HG02678 (cell line): ENCODE data around the gene FOXN3.

Source experiments
- ATAC-seq: cut with Tn5 transposase; IDR thresholded peaks from one replicate; pipeline ENCODE4 v1.9.1; 2021; ENCODE audit warnings: mild to moderate bottlenecking, moderate library complexity; ENCODE audit not compliant: unreplicated experiment

FOXN3 gene

DNA sequence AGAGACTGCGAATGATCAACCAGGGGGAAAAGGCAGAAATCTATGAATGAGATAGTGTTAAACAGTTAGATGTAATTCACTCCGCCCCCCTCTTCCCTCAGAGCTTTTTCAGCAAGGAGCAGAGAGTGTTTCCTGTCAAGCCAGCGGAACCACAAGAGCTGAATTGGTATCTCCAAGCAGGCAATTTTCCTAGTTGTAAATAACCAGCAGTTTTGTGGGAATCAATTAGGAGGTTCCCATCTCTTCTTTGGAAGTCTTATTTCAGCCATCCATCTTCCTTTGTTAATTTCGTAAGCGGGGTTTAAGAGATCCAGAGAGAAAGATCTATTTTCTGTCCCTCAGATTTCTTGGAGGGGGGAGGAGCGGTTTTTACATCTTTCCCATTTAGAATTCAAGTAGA lies 178.0 kb downstream of the FOXN3 start:
- no peak for ATAC-seq

DNA sequence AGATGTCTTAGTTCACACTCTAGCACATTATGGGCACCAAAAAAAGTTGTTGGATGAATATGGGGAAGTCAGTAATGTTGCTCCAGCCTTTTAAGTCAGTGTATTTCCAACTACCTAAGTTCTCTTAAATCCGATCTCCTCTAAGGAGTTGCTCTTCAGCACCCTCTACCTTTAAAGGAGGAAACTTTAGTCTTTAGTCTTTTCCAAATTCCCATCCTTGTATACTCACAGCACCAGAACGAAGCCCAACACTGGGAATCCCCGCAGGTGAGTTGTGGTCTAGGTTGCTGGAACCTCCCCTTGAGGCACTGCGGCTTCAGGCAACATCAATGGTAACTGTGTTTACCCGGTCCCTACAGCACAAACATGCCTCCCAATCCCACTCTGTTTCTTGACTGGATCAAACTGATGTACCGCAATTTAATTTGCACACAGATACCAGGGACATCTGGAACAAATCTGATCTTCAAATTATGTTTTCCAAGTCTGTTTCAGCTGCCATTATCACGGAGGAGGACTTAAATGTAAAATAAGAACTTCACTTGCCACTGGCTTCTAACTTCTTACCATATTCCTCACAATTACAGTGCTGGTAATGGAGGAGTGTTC lies 179.0 kb downstream of the FOXN3 start:
- no peak for ATAC-seq

DNA sequence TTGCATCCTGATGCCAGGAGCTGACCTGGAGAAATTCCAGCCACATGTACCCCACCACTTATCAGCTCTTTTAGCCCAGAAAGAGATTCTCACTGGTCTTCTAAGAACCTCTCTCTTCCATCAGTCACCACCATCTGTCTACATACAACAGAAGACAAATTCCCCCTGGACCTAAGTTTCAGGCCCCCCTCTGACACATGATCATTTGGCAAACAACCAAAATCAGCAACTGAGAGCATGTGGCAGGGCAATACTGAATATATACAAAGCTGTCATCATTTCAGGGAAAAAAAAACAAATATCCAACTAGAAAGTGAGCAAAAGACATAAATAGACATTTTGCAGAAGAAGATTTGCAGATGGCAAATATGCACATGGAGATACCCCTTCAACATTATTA lies 180.2 kb downstream of the FOXN3 start:
- no peak for ATAC-seq

DNA sequence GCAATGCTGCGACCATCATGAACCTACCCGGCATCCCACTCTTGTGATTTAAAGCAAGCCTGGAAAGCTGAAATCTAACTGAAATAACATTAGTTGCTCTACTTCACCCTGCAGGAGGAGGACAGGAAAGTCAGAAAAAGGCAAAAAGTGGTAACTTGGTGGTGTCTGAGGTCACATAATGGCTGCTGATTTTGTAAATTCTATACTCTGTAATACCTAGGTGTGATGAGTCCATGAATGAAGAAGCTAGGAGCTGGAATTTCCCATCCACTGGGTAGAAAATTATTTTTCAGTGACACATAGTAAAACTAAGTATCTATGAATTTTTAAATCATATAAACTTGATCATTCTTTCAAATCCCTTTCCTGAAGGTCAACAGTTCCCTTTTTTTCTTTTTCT lies 183.8 kb downstream of the FOXN3 start:
- no peak for ATAC-seq

DNA sequence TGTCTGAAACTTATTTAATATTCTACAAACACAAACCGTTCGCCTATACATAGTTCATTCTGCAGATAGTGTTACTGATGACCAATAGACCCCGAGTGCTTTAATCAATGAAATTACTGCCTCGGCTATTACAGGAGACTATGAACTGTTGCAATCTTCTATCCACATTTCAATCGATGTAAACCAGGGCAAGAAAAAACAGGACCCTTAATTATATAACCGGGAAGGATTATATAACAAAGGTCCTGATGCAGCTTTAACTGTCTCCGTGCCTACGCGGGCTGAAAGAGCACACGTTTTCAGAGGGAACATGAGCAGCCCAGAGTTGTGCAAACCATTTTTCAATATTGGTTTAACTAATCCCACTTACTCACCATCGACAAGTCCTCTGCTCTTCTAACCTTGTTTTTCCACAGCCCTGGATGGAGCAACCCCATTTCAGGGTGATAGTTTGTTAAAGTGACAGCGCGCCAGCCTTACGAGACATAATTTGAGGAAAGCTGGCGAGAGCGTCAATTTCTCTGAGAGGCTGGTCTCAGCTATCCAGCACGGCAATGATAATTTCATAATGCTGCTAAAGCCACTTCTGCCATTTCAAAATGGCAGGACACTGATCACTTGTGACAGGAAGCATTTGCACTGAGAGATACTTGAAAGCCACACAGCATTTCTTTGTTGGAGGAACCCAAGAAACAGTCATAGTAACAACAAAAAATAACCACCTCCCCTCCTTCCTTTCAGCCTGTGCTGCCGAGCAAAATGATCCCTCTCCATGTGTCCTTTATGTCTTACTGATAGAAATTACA lies 184.6 kb downstream of the FOXN3 start:
- no peak for ATAC-seq

DNA sequence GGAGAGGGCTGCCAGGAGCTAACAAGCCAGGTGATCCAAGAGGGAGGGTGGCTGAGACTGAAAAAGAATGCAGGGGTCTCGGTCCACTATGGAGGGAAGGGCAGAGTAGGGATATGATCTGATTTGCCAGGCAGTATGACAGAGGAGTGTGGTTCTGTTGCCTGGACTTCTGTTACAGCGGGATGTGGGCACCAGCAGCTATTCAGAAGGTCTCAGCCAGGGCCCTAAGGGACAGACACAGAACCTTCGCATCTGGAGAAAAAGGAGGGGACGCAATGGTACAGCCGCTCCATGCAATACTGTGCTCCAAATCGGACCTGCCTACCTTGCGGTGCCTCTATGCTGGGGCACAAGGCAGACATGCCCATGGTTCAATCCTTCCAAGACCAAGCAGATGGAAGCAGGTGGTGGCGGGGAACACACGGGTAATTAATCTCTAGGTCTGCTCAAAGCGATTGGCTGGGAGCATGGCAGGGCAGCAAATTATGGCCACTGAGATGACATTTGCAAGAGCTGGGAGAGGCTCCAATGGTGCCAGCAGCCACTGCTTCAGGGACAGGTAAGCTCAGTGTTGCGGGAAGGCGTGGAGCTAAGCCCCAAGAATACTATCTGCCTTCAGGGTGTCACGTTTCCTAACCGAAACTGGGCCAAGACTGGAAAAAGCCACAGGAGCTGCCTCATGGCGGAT lies 185.5 kb downstream of the FOXN3 start:
- no peak for ATAC-seq

DNA sequence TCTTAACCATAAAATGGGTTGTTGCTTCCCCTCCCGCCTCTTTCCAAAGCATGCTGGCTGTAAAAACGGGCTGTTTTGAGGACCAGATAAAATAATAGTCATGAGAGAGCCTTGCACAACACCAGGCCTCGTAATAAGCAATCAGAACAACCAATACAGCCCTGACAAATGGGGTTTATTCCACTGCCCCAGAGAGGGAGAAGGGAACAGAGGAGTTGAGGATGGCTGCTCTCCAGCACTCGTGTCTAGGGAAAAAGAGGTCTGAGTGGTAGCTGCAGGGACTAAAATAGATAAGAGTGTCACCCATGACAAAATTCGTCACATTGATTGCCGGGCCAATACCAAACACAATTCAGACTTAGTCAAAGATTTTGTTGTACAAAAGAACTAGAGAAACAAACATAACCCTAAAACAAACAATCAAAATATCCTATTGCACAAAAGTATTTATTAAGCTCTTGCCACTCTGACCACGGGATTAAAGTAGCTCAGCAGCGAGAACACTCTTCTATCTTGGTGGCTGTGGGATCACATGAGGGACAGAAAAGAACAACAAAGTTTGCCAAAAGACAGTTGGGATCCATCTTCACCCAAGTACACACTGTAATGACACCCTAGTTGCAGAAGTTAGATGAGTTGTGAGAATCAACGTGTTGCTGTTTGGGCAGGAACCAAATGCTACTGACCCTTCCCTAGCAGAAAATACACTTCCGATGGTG lies 188.0 kb downstream of the FOXN3 start:
- no peak for ATAC-seq

DNA sequence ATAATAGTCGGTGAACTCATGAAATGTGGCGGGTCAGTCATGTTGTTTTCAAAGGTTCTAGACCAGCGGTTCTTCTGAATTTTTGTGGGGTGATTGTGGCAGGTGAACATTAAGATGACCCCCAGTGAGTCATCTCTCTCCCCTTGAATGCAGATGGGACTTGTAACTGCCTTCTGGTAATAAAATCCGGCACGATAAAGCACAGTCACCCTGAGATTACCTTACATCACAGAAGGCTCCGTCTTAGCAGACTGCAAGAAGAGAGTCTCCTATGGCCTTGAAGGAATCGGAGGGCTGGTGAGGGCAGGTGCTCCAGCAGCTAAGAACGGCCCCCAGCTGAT lies 189.6 kb downstream of the FOXN3 start:
- ATAC-seq: no peak

DNA sequence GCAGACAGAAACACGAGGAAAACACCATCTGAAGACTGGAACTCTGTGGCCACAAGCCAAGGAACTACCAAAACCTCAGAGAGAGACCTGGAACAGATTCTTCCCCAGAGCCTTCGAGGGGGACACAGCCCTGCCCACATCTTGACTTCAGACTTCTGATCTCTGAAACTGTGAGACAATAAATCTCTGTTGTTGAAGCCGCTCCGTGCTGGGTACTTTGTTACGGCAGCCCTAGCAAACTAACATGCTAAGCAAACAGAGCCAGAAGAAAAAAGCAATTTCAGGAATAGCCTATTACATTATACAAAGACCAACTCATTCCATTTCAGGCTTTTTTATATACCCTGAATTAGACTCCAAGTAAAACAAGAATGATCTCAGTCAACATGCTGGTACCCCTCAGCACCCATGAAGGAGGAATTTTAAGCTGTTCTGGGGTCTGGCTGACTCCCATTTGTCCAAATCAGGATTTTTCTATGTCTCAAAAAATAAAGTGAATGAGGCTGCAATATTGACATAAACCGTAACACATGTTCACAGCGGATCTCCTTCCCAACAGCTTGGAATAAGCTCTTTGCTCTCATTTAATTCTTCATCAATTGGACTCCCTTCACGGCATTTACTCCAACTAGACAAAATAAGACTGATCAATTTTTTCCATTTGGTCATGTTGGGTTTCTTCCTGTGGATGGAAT lies 190.1 kb downstream of the FOXN3 start:
- ATAC-seq: no peak

DNA sequence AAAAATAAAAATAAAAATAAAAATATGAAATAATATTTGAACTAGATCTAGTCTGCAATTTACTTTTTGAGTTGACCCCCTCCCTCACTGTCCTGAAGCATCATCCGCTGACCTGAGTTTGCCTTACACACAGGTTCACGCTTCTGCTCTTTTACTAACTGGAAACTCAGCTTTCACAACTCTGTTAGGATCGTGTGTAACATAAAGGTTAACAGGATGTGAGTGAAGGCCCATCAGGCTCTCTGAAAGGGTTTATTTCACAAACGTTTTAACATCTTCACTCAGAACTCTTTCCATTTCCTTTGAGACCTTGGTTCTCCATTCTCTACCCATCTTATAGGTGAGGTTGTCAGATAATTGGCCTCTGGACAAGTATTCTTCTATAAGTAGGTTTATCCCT lies 191.4 kb downstream of the FOXN3 start:
- no peak for ATAC-seq

DNA sequence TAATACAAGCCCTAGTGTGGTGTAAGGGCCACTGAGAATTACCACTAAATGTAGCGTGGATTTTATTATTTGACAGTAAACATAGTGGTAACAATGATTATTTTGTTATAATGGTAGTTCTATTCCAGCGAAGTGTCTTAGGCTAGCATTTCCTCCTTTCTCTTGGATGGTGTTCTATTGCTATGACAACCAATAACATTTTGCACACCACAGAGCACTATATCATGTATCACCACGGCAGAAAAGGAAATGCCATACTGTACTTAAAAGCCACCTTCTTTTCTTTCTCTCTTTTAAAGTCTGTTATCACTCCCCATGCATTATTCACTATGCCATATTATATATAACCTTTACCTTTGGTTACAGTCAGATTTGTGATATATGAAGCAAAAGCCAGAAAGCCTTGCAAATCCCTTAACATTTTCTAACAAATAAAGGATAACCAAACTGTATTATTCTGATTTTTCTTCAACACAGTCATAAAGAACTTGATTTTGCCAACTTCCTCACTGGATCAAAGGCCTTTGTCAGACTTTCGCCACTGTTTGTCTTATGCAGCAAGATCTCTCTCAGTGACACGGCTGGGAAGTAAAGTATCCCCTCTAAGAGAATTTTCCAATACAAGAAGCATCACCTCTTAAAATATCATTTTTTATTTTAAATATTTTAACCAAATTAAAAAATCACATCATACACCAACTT lies 195.8 kb downstream of the FOXN3 start:
- ATAC-seq: no peak

DNA sequence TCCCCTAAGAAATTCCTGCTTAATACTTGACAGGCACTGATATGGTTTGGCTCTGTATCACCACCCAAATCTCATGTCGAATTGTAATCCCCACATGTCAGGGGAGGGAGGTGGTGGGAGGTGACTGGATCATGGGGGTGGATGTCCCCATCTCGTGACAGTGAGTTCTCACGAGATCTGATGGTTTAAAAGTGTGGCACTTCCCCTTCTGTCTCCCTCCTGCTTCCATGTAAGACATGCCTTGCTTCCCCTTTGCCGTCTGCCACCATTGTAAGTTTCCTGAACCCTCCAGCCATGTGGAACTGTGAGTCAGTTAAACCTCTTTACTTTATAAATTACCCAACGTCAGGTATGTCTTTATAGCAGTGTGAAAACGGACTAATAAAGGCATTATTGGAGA lies 198.0 kb downstream of the FOXN3 start:
- ATAC-seq: no peak

DNA sequence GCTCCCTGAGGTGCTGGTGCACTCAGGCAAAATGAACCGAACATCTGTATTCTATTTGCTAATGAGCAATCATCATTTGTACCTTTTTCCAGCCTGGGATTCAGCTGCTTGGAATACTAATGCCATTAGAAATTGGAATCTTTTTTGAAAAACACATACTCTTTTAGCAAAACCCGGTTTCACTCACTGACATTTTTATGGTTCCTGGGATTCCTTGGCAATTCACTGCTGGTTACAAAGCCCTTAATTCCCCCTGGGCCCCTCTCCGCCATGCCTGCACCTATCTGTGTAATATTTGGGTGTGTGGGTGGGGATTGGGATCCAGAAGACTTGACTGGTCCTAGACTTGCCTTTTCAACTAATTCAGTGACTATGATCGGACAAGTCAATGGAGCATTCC lies 199.1 kb downstream of the FOXN3 start:
- no peak for ATAC-seq

DNA sequence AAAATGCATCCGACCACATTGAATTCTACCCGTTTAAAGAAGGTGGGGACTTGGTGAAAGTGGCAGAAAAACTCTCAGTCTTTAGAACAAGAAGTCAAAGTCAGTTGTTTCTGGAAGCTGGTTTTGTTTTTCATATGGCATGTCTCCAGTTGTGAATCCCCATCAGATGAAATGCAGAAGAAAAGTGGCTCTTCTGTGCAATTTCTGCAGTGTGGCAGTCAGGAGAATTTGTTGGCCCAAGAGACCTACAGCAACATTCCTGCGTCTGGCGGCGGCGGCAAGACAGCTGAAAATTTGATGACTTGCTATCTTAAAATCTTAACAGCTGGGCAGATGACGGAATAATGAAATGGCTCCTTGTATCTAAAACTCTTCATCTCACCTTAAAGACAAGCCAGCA lies 201.5 kb downstream of the FOXN3 start:
- ATAC-seq: no peak

DNA sequence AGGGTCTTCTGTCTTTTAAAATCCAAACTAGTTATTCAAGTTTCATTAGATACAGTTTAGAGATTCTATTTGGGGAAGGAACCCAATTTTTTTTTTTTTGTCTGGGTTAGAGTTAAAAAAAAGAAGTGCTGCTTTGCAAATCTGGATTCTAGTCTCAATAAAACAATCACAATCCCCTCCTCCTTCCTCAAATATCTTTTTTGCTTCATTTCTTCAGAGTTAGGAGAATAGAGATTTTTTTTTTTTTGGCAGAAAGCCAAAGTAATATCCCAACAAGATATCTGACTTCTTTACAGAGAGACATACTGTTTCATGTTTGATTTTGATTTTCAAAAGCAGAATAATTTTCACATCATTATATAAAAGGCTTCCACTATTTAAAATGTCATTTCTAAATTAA lies 201.9 kb downstream of the FOXN3 start:
- ATAC-seq: no peak

DNA sequence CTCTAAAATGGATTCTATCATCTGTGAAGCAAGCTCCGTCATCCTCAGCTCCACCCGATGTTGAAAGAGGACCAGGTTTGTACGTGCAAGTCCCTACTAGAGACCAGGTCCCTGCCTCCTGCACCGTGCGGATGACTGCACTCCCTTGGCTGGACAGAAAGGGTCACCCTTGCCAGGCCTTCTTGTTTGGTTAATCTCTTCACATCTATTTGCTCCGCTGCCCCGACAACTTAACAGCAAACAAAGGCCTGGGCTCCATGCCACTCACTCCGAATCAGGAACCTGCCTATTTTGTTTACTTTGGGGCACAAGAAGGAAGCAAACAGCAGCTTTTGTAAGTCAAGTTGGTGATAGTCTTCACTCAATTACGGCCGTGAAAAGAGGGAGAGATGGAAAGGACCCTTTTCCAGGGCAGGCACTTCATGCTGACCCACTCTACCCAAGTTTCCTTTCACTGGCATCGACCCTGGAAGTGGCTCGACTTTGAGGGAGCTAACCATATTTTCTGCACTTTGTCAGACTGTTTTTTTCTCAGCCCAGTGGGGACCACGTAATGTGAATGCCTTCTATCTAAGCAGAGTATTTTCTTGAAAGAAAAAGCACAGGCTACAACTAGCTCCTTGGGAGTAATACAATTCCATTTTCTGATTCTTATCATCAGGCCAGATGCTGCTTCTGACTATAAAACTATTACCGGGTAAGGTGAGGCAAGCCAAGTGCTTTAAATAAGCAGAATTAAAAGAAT lies 202.6 kb downstream of the FOXN3 start:
- no peak for ATAC-seq

DNA sequence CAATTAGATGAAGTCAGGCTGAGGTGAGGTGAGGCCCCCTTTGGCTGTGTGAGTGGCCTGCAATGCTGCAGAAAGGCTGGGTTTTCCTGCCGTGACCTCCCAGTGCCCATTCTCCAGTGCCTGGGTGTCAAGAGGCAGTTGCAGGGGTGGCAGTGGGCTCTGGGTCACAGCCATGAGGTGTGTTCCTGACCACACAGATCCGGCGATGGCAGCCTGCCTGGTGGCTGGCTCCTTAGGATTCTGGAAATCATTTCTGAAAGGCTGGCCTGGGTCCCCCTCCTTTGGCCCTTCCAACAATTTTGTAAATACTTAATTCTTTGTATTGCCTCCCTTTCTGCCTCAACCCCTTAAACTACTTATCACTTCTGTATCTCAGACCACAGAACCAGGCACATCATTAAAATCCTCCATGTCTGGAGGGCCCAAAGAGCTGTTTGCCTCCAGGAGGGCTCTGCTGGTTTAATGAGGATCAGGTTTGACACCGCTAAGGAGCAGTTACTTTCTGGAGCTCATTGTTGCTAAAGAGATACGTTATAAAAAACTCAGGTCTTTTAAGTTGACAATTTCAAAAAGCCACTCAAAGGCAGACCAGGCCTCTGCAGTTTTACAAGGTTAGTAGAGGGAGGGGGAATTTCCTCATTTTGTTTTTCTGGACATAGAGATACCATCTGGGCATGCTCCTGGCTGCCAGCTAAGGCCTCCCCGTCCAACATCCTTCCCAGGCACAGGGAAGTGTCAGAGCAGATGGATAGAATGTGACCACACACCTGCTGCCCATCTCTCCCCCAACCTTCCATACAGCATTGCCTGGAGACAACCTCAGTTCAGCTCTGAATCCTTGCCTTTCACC lies 204.4 kb downstream of the FOXN3 start:
- ATAC-seq: no peak

DNA sequence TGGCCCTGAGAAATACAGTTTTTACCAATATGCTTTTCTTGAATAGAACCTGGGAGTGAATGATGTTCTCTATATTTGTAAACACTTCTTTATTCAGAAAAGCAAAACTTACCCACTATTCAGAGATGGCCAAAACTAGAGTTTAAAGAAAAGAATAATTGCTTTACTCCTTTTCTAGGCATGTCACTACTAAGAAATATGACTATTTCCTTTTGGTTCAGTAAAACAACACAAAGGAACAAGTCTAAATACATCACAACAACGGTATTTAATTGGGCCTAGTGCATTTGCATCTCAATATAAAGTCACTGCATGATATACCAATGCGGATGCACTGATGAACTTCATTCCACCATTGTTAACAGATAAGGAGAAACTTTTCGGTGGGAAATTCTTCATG lies 207.5 kb downstream of the FOXN3 start:
- no peak for ATAC-seq

DNA sequence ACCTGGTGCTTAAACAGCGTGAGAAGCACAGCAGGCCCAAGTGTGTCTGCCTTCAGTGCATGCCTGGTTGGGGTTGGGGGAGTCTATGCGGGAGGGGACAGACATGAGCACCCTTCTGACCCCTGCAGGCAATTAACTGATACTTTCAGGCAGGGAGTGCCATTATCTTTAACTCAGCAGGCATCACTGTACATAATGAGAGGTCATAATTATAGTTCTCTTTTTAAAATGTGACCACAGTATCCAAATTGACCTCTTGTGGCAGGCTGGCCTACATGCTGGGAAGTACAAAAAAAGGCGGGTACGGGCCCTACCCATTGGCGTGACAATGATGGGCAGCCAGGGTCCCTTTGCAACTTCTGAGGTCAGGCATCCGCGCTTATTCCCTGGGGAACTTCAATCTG lies 209.1 kb downstream of the FOXN3 start:
- no peak for ATAC-seq
